Mesodermal cell (in vitro differentiated cells): ENCODE measurements around the gene CPLX3.

Experiments used
- H3K27ac ChIP-seq: 2 replicates; pipeline ENCODE4 v1.7.0; 2013; ENCODE audit warnings: mild to moderate bottlenecking, low read depth, low read length, moderate library complexity; ENCODE audit not compliant: severe bottlenecking
- H3K36me3 ChIP-seq: 2 replicates; pipeline ENCODE4 v1.7.1; 2013; ENCODE audit warnings: mild to moderate bottlenecking, low read length, moderate library complexity; ENCODE audit not compliant: control insufficient read depth, insufficient read depth
- H3K4me1 ChIP-seq: one replicate; pipeline ENCODE4 v1.7.1; 2013; ENCODE audit warnings: mild to moderate bottlenecking, low read length; ENCODE audit not compliant: insufficient read depth, control insufficient read depth, poor library complexity, severe bottlenecking
- H3K4me3 ChIP-seq: 2 replicates; pipeline ENCODE4 v1.7.0; 2013; ENCODE audit warnings: low read length, control low read depth, mild to moderate bottlenecking; ENCODE audit not compliant: insufficient read depth, poor library complexity, severe bottlenecking; ENCODE audit errors: extremely low read depth
- H3K9me3 ChIP-seq: 2 replicates; pipeline ENCODE4 v1.7.1; 2013; ENCODE audit warnings: mild to moderate bottlenecking, low read length, moderate library complexity; ENCODE audit not compliant: control insufficient read depth
- WGBS, 2 experiments: methylation state at CpG; one replicate each; pipeline ENCODE4 v1.1.5; 2013; ENCODE audit warnings: missing lambda C conversion rate in 2 of 2; ENCODE audit not compliant: insufficient coverage in 2 of 2; 5-methylcytosine and 5-hydroxymethylcytosine counted together

CPLX3 gene

GRCh38 chr15:74839526-74840395, 13.3 kb downstream of the CPLX3 start:
- H3K9me3 ChIP-seq: no peaks in the 10 kb centered on the region
- no peak overlapping the region for H3K27ac ChIP-seq
- H3K36me3 ChIP-seq: peaks cover 21% of the 10 kb centered on the region
- 84 to 90% methylated on average over 20 to 29 of the region's 31 CpGs for WGBS, 2 experiments
- H3K4me1 ChIP-seq: peaks cover 9% of the 10 kb centered on the region
- H3K4me3 ChIP-seq: no peak overlapping the region

GRCh38 chr15:74840851-74841775, 14.7 kb downstream of the CPLX3 start:
- 94 to 97% methylated on average over 3 to 9 of the region's 9 CpGs for WGBS, 2 experiments
- Histone ChIP-seq H3K36me3 (peaks cover 25% of the 10 kb centered on the region), H3K4me1 (peaks cover 9% of the 10 kb centered on the region), H3K4me3 (no peak overlapping the region), H3K9me3 (no peaks in the 10 kb centered on the region), H3K27ac (no peak overlapping the region)

- WGBS, 2 experiments: 88 to 91% methylated on average over 11 to 13 of the region's 14 CpGs
- peaks cover 9% of the 10 kb centered on the region for H3K4me1 ChIP-seq
- no peaks in the 10 kb centered on the region for H3K9me3 ChIP-seq
- peaks cover 28% of the 10 kb centered on the region for H3K36me3 ChIP-seq
- peak overlapping the region; percentile 81 for H3K4me3 ChIP-seq
- H3K27ac ChIP-seq: no peak overlapping the region
Measured at GRCh38 chr15:74841891-74842373, 15.5 kb downstream of the CPLX3 start.

GRCh38 chr15:74842581-74843444, 16.4 kb downstream of the CPLX3 start, which contains the start of gene ULK3:
TSS of gene ULK3 (minus strand) at chr15:74843156. CDS start at chr15:74843105, 51 bp downstream.
- Histone ChIP-seq H3K36me3 (peaks cover 36% of the 10 kb centered on the region), H3K4me1 (peaks cover 9% of the 10 kb centered on the region), H3K27ac (peak within 1 kb of the TSS; percentile 85), H3K9me3 (no peaks in the 10 kb centered on the region), H3K4me3 (peak within 1 kb of the TSS; percentile 81)
- WGBS, 2 experiments: 1% methylated on average over 71 to 74 of the region's 84 CpGs

GRCh38 chr15:74843445-74843828, 17.0 kb downstream of the CPLX3 start:
- Histone ChIP-seq H3K4me3 (peak overlapping the region; percentile 81), H3K36me3 (peaks cover 38% of the 10 kb centered on the region), H3K4me1 (peaks cover 9% of the 10 kb centered on the region), H3K27ac (peak overlapping the region; percentile 85), H3K9me3 (no peaks in the 10 kb centered on the region)
- WGBS, 2 experiments: 16 to 29% methylated on average over 13 to 16 of the region's 18 CpGs

- peaks cover 38% of the 10 kb centered on the region for H3K36me3 ChIP-seq
- 97% methylated on average over 5 of the region's 12 CpGs; no CpG with 5 or more reads in 1 of the 2 experiments for WGBS, 2 experiments
- H3K9me3 ChIP-seq: no peaks in the 10 kb centered on the region
- H3K27ac ChIP-seq: no peak overlapping the region
- peak overlapping the region; percentile 81 for H3K4me3 ChIP-seq
- H3K4me1 ChIP-seq: peaks cover 9% of the 10 kb centered on the region
Measured at GRCh38 chr15:74843891-74844299, 17.5 kb downstream of the CPLX3 start.

- Histone ChIP-seq H3K36me3 (peaks cover 40% of the 10 kb centered on the region), H3K4me3 (no peak overlapping the region), H3K4me1 (peaks cover 9% of the 10 kb centered on the region), H3K27ac (peak overlapping the region; percentile 10), H3K9me3 (no peaks in the 10 kb centered on the region)
- WGBS, 2 experiments: 92 to 94% methylated on average over 5 to 6 of the region's 12 CpGs
Measured at GRCh38 chr15:74844319-74845207, 18.1 kb downstream of the CPLX3 start.

GRCh38 chr15:74845208-74845568, 18.8 kb downstream of the CPLX3 start:
- no peaks in the 10 kb centered on the region for H3K9me3 ChIP-seq
- no peak overlapping the region for H3K4me3 ChIP-seq
- H3K36me3 ChIP-seq: peaks cover 43% of the 10 kb centered on the region
- peaks cover 9% of the 10 kb centered on the region for H3K4me1 ChIP-seq
- 93 to 97% methylated on average over 4 to 5 of the region's 5 CpGs for WGBS, 2 experiments
- H3K27ac ChIP-seq: no peak overlapping the region

GRCh38 chr15:74845581-74845980, 19.2 kb downstream of the CPLX3 start:
- 91 to 92% methylated on average over 3 of the region's 4 CpGs for WGBS, 2 experiments
- Histone ChIP-seq H3K36me3 (peaks cover 45% of the 10 kb centered on the region), H3K9me3 (no peaks in the 10 kb centered on the region), H3K4me1 (peaks cover 9% of the 10 kb centered on the region), H3K4me3 (no peak overlapping the region), H3K27ac (no peak overlapping the region)
